Measurements from ENCODE around the gene WIPI1. TPM values are rescaled to one million over a fixed set of nuclear protein-coding genes. Genes with fewer than 3 reads are reported as not detected.

Gene WIPI1
- total and polyA plus RNA-seq, 10 of the 15 experiments (the other 5 are each of a cell fraction or from before 2014, with no cell fraction given) = 6.5 to 44.5 (median 26.2) TPM

MicroRNAs within 50 kb of the gene (microRNA counts, 767-probe panel; counts per million panel counts)
- microRNA hsa-miR-635 = 55.3 counts per million

Small RNAs within 50 kb of the gene (microRNA-seq; reads per million reads assigned to microRNA genes)
- gene MIR635 = not detected

Small RNAs within 50 kb of the gene (small RNA-seq; reads per million reads assigned to genes)
- gene MIR635 = not detected

Other genes starting within 250 kb of the WIPI1 start
- gene AMZ2, start 209.5 kb downstream of the WIPI1 start, total RNA-seq (2014; rRNA removed) = 85.7 and 95.9 TPM in 2 replicates
- 101 and 104 TPM in 2 replicates for gene AMZ2, start 209.5 kb downstream of the WIPI1 start, total RNA-seq (2014; rRNA removed; fragmentation: Illumina TruSeq; extraction: Trizol)
- gene AMZ2, start 209.5 kb downstream of the WIPI1 start, total RNA-seq (2021) = 80.4 and 87.7 TPM in 2 replicates
- 125 and 185 TPM in 2 replicates for gene AMZ2, start 209.5 kb downstream of the WIPI1 start, polyA plus RNA-seq (2011; rRNA removed)
- 169 and 200 TPM in 2 replicates for gene AMZ2, start 209.5 kb downstream of the WIPI1 start, polyA plus RNA-seq (2014; fragmentation: Illumina TruSeq; extraction: Trizol)
- 100 to 1,000 TPM; 127 to 135 TPM for gene AMZ2, start 209.5 kb downstream of the WIPI1 start, polyA plus RNA-seq (2014; fragmentation: Nextera tagmentation; extraction: Ambion mirVana)
- 67.4 and 79.1 TPM in 2 replicates for gene AMZ2, start 209.5 kb downstream of the WIPI1 start, polyA plus RNA-seq (2014; rRNA removed)
- 100 to 1,000 TPM; 182 to 189 TPM for gene AMZ2, start 209.5 kb downstream of the WIPI1 start, polyA plus RNA-seq (2016; fragmentation: Nextera tagmentation; extraction: Ambion mirVana)
- 7.5 TPM in 2 replicates for gene SLC16A6, start 166.4 kb downstream of the WIPI1 start, total RNA-seq (2014; rRNA removed)
- 7.7 and 8.0 TPM in 2 replicates for gene SLC16A6, start 166.4 kb downstream of the WIPI1 start, total RNA-seq (2014; rRNA removed; fragmentation: Illumina TruSeq; extraction: Trizol)
- gene SLC16A6, start 166.4 kb downstream of the WIPI1 start, total RNA-seq (2021) = 7.6 and 8.1 TPM in 2 replicates
- gene SLC16A6, start 166.4 kb downstream of the WIPI1 start, polyA plus RNA-seq (2011; rRNA removed) = 5.5 and 6.8 TPM in 2 replicates
- 8.8 and 8.9 TPM in 2 replicates for gene SLC16A6, start 166.4 kb downstream of the WIPI1 start, polyA plus RNA-seq (2014; fragmentation: Illumina TruSeq; extraction: Trizol)
- 1 to 10 TPM; 2.4 to 2.9 TPM for gene SLC16A6, start 166.4 kb downstream of the WIPI1 start, polyA plus RNA-seq (2014; fragmentation: Nextera tagmentation; extraction: Ambion mirVana)
- 5.8 and 6.6 TPM in 2 replicates for gene SLC16A6, start 166.4 kb downstream of the WIPI1 start, polyA plus RNA-seq (2014; rRNA removed)
- gene SLC16A6, start 166.4 kb downstream of the WIPI1 start, polyA plus RNA-seq (2016; fragmentation: Nextera tagmentation; extraction: Ambion mirVana) = 1 to 10 TPM; 4.1 to 5.3 TPM
- 6.6 and 10.4 TPM in 2 replicates for gene ARSG, start 166.0 kb downstream of the WIPI1 start, total RNA-seq (2014; rRNA removed)
- 9.2 and 9.8 TPM in 2 replicates for gene ARSG, start 166.0 kb downstream of the WIPI1 start, total RNA-seq (2014; rRNA removed; fragmentation: Illumina TruSeq; extraction: Trizol)
- gene ARSG, start 166.0 kb downstream of the WIPI1 start, total RNA-seq (2021) = 7.7 and 9.0 TPM in 2 replicates
- 7.5 and 9.3 TPM in 2 replicates for gene ARSG, start 166.0 kb downstream of the WIPI1 start, polyA plus RNA-seq (2011; rRNA removed)
- gene ARSG, start 166.0 kb downstream of the WIPI1 start, polyA plus RNA-seq (2014; fragmentation: Illumina TruSeq; extraction: Trizol) = 13.5 and 16.6 TPM in 2 replicates
- 1 to 10 TPM; 2.9 to 3.2 TPM for gene ARSG, start 166.0 kb downstream of the WIPI1 start, polyA plus RNA-seq (2014; fragmentation: Nextera tagmentation; extraction: Ambion mirVana)
- 6.8 and 7.4 TPM in 2 replicates for gene ARSG, start 166.0 kb downstream of the WIPI1 start, polyA plus RNA-seq (2014; rRNA removed)
- gene ARSG, start 166.0 kb downstream of the WIPI1 start, polyA plus RNA-seq (2016; fragmentation: Nextera tagmentation; extraction: Ambion mirVana) = 1 to 10 TPM; 8.3 to 9.2 TPM
- 91.0 and 130 TPM in 2 replicates for gene PRKAR1A, start 54.9 kb upstream of the WIPI1 start, total RNA-seq (2014; rRNA removed)
- 129 and 130 TPM in 2 replicates for gene PRKAR1A, start 54.9 kb upstream of the WIPI1 start, total RNA-seq (2014; rRNA removed; fragmentation: Illumina TruSeq; extraction: Trizol)
- gene PRKAR1A, start 54.9 kb upstream of the WIPI1 start, total RNA-seq (2021) = 164 and 167 TPM in 2 replicates
- gene PRKAR1A, start 54.9 kb upstream of the WIPI1 start, polyA plus RNA-seq (2011; rRNA removed) = 196 and 292 TPM in 2 replicates
- gene PRKAR1A, start 54.9 kb upstream of the WIPI1 start, polyA plus RNA-seq (2014; fragmentation: Illumina TruSeq; extraction: Trizol) = 120 and 143 TPM in 2 replicates
- gene PRKAR1A, start 54.9 kb upstream of the WIPI1 start, polyA plus RNA-seq (2014; fragmentation: Nextera tagmentation; extraction: Ambion mirVana) = 10 to 100 TPM; 29.1 to 35.6 TPM
- gene PRKAR1A, start 54.9 kb upstream of the WIPI1 start, polyA plus RNA-seq (2014; rRNA removed) = 111 and 112 TPM in 2 replicates
- 100 to 1,000 TPM; 191 to 200 TPM for gene PRKAR1A, start 54.9 kb upstream of the WIPI1 start, polyA plus RNA-seq (2016; fragmentation: Nextera tagmentation; extraction: Ambion mirVana)
- gene FAM20A, start 143.9 kb upstream of the WIPI1 start, total RNA-seq (2014; rRNA removed) = not detected in 2 replicates
- not detected in 2 replicates for gene FAM20A, start 143.9 kb upstream of the WIPI1 start, total RNA-seq (2014; rRNA removed; fragmentation: Illumina TruSeq; extraction: Trizol)
- not detected in 2 replicates for gene FAM20A, start 143.9 kb upstream of the WIPI1 start, total RNA-seq (2021)
- gene FAM20A, start 143.9 kb upstream of the WIPI1 start, polyA plus RNA-seq (2011; rRNA removed) = not detected in 2 replicates
- gene FAM20A, start 143.9 kb upstream of the WIPI1 start, polyA plus RNA-seq (2014; fragmentation: Illumina TruSeq; extraction: Trizol) = not detected in 2 replicates
- gene FAM20A, start 143.9 kb upstream of the WIPI1 start, polyA plus RNA-seq (2014; fragmentation: Nextera tagmentation; extraction: Ambion mirVana) = not detected
- gene FAM20A, start 143.9 kb upstream of the WIPI1 start, polyA plus RNA-seq (2014; rRNA removed) = not detected in 2 replicates
- gene FAM20A, start 143.9 kb upstream of the WIPI1 start, polyA plus RNA-seq (2016; fragmentation: Nextera tagmentation; extraction: Ambion mirVana) = under 1 TPM in 1 of 2 experiments, not detected in 1; 0.13 TPM